GM12878 (cell line): ENCODE results near the gene OPN1SW.

Experiments
- CHD1 ChIP-seq: IDR thresholded peaks from 2 replicates; pipeline ENCODE4 v1.6.1; 2012; ENCODE audit warnings: low read depth, low read length, improper control_type of control experiment
- EP300 ChIP-seq, 2 experiments: fragments of 150-350 bp in 1 of 2; IDR thresholded peaks; 2 replicates each; pipeline ENCODE4 v1.6.1; 2011 to 2012; ENCODE audit warnings: low read depth in 2 of 2, low read length in 2 of 2, borderline replicate concordance in 1 of 2, improper control_type of control experiment in 1 of 2, inconsistent platforms in 1 of 2; ENCODE audit not compliant: control insufficient read depth in 1 of 2
- EZH2 ChIP-seq: IDR thresholded peaks from 2 replicates; pipeline ENCODE4 v1.6.1; 2012; ENCODE audit warnings: low read depth, mild to moderate bottlenecking, control low read depth, inconsistent platforms, low read length, borderline replicate concordance; ENCODE audit not compliant: control insufficient read depth
- POLR2A ChIP-seq: IDR thresholded peaks from 2 replicates; pipeline ENCODE4 v1.6.1; 2011; ENCODE audit warnings: low read depth, mild to moderate bottlenecking, low read length
- POLR2AphosphoS5 ChIP-seq: IDR thresholded peaks from 2 replicates; pipeline ENCODE4 v1.6.1; 2011; ENCODE audit warnings: mild to moderate bottlenecking, low read length, inconsistent platforms
- RAD21 ChIP-seq: IDR thresholded peaks from 2 replicates; pipeline ENCODE4 v1.6.1; 2011; ENCODE audit warnings: mild to moderate bottlenecking, low read depth, low read length, moderate library complexity; ENCODE audit not compliant: insufficient read depth
- SRF ChIP-seq, 2 experiments: IDR thresholded peaks; 2 replicates each; pipeline ENCODE4 v1.6.1; 2011; ENCODE audit warnings: low read depth in 2 of 2, low read length in 2 of 2, mild to moderate bottlenecking in 1 of 2, moderate library complexity in 1 of 2
- TAF1 ChIP-seq: IDR thresholded peaks from 2 replicates; pipeline ENCODE4 v1.6.1; 2011; ENCODE audit warnings: mild to moderate bottlenecking, low read depth, low read length, borderline replicate concordance
- USF1 ChIP-seq: IDR thresholded peaks from 2 replicates; pipeline ENCODE4 v1.6.1; 2011; ENCODE audit warnings: borderline replicate concordance, low read depth, mild to moderate bottlenecking, moderate library complexity, mixed read lengths, low read length; ENCODE audit not compliant: insufficient read depth; ENCODE audit errors: extremely low read length
- ZNF274 ChIP-seq: IDR thresholded peaks from one replicate; pipeline ENCODE4 v1.8.0; 2011; ENCODE audit not compliant: insufficient read length, insufficient read depth
- ZNF384 ChIP-seq: IDR thresholded peaks from 2 replicates; pipeline ENCODE4 v1.6.1; 2012; ENCODE audit warnings: low read depth, mild to moderate bottlenecking, low read length, improper control_type of control experiment, borderline replicate concordance
- TF ChIP-seq, protein P1 (sequence below), 3 experiments: IDR thresholded peaks in 2 of 3; conservative IDR thresholded peaks in 1 of 3; 2 replicates each; pipeline ENCODE4 v1.5.1; 2011; ENCODE audit warnings: low read depth in 3 of 3, low read length in 3 of 3, mild to moderate bottlenecking in 3 of 3, control low read depth in 2 of 3, moderate library complexity in 2 of 3, inconsistent platforms in 1 of 3, mixed read lengths in 1 of 3; ENCODE audit not compliant: control insufficient read depth in 2 of 3, insufficient read depth in 1 of 3; ENCODE audit errors: extremely low read depth in 1 of 3

GRCh38 chr7:128788446-128789412 lies 13.1 kb upstream of the OPN1SW start:
- no peak for TF ChIP-seq USF1
- TF ChIP-seq POLR2A = no peak
- no peak for TF ChIP-seq EP300 (IDR thresholded peaks at IDR 0.05; ENCODE audit: borderline replicate concordance in 1 of 2, control insufficient read depth in 1 of 2, low read depth in 2 of 2, low read length in 2 of 2)
- TF ChIP-seq RAD21 = no peak
- TF ChIP-seq, protein P1, sequence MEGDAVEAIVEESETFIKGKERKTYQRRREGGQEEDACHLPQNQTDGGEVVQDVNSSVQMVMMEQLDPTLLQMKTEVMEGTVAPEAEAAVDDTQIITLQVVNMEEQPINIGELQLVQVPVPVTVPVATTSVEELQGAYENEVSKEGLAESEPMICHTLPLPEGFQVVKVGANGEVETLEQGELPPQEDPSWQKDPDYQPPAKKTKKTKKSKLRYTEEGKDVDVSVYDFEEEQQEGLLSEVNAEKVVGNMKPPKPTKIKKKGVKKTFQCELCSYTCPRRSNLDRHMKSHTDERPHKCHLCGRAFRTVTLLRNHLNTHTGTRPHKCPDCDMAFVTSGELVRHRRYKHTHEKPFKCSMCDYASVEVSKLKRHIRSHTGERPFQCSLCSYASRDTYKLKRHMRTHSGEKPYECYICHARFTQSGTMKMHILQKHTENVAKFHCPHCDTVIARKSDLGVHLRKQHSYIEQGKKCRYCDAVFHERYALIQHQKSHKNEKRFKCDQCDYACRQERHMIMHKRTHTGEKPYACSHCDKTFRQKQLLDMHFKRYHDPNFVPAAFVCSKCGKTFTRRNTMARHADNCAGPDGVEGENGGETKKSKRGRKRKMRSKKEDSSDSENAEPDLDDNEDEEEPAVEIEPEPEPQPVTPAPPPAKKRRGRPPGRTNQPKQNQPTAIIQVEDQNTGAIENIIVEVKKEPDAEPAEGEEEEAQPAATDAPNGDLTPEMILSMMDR (IDR thresholded peaks at IDR 0.05 in 2 of 3, conservative IDR thresholded peaks at IDR 0.05 in 1 of 3; ENCODE audit: control insufficient read depth in 2 of 3, extremely low read depth in 1 of 3, insufficient read depth in 1 of 3, low read depth in 3 of 3, low read length in 3 of 3) = no peak
- TF ChIP-seq EZH2 = no peak
- TF ChIP-seq ZNF384 = no peak
- TF ChIP-seq SRF (IDR thresholded peaks at IDR 0.05; ENCODE audit: low read depth in 2 of 2, low read length in 2 of 2) = no peak
- TF ChIP-seq TAF1 = no peak
- no peak for TF ChIP-seq CHD1
- no peak for TF ChIP-seq ZNF274
- no peak for TF ChIP-seq POLR2AphosphoS5
